Measurements from ENCODE around the gene ATAD3B. TPM values are rescaled to one million over a fixed set of nuclear protein-coding genes. Genes with fewer than 3 reads are reported as not detected.
A peak's percentile ranks its signal among the peaks of the same experiment; 100 is the strongest.
"Not testable (repeated sequence)": the region's sequence is repeated elsewhere in the genome, so short reads cannot be mapped to it uniquely, and the experiment has no call there.

ATAD3B gene
- total and polyA plus RNA-seq, 2 of the 13 experiments (the other 11 are each of a cell fraction or from before 2014, with no cell fraction given) = 9.6 to 31.1 TPM

DNA sequence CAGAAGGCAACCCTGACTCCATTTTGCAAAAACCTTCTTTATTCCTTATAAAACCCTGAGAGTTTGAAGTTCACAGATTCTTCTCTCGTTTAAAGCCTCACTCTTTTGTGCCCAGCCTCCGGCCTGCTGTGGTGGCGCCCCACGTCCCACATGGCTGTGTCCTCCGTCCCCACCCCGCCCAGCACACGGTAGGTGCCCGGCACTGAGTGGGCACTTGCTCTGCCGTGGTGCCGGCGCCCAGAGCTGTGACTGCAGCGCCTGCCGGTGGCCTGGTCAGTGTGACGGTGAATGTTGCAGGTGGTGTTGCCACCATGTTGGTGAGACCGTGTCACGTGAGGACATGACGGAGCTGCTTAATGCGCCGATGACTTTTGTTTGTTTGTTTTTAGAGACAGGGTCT is 49.8 kb downstream of the ATAD3B start:
- H3K4me2 ChIP-seq (ENCODE audit: low read depth, low read length) = no peak overlapping the region
- intact Hi-C loops (cut with micrococcal nuclease; ENCODE audit: unreplicated experiment) = no loop called here
- no peak overlapping the region for H2AFZ ChIP-seq (ENCODE audit: low read length)
- TF ChIP-seq, protein P1, sequence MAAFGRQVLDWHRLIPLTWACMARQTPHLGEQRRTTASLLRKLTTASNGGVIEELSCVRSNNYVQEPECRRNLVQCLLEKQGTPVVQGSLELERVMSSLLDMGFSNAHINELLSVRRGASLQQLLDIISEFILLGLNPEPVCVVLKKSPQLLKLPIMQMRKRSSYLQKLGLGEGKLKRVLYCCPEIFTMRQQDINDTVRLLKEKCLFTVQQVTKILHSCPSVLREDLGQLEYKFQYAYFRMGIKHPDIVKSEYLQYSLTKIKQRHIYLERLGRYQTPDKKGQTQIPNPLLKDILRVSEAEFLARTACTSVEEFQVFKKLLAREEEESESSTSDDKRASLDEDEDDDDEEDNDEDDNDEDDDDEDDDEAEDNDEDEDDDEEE (CRISPR knock-in tag; IDR thresholded peaks at IDR 0.05) = no peak
- TF ChIP-seq, protein P2, sequence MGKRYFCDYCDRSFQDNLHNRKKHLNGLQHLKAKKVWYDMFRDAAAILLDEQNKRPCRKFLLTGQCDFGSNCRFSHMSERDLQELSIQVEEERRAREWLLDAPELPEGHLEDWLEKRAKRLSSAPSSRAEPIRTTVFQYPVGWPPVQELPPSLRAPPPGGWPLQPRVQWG (CRISPR knock-in tag; IDR thresholded peaks at IDR 0.05; ENCODE audit: borderline replicate concordance, low read depth) = no peak
- TF ChIP-seq RBFOX2 (IDR thresholded peaks at IDR 0.05; ENCODE audit: low read depth, low read length) (0 out of 2 replicates have a peak, but pooled peaks have one; percentile 21), NFIB (CRISPR knock-in tag; IDR thresholded peaks at IDR 0.05; ENCODE audit: borderline replicate concordance) (no peak), MAZ (IDR thresholded peaks at IDR 0.05; ENCODE audit: borderline replicate concordance, low read depth, low read length) (no peak), MAZ (CRISPR knock-in tag; IDR thresholded peaks at IDR 0.05; ENCODE audit: low read depth) (no peak)
- H4K20me1 ChIP-seq (ENCODE audit: insufficient read depth, low read length) = no peaks in the 10 kb centered on the region
- H3K27me3 ChIP-seq (ENCODE audit: control insufficient read depth in 1 of 2, insufficient read depth in 2 of 2, low read length in 2 of 2) = no peaks in the 10 kb centered on the region
- POLR2A ChIA-PET = no interaction called here
- CTCF ChIA-PET (ENCODE audit: low intra/inter-chr PET ratio, low total read pairs) = no interaction called here
- WGBS (ENCODE audit: low lambda C conversion rate) = 96% methylated on average over 14 of the region's 19 CpGs
- ATAC-seq (no peak), DNase-seq (ENCODE audit: low spot score) (no peak), FAIRE-seq (no peak)
- H3K9me3 ChIP-seq (ENCODE audit: low read length) = no peaks in the 10 kb centered on the region
- H3K36me3 ChIP-seq (replicated peaks in 1 of 2; ENCODE audit: control insufficient read depth in 1 of 2, insufficient read depth in 2 of 2, low read length in 2 of 2) = peaks cover 11 to 33% of the 10 kb centered on the region in 2 experiments; a peak in 4 of 5 replicates
- no peaks in the 10 kb centered on the region for H3K4me1 ChIP-seq (ENCODE audit: insufficient read depth, low read length)
- H3K4me3 ChIP-seq (replicated peaks in 1 of 3; ENCODE audit: insufficient read depth in 1 of 3, low read depth in 2 of 3, low read length in 3 of 3) = no peak overlapping the region
- no peak overlapping the region for H3K9ac ChIP-seq (ENCODE audit: insufficient read depth, low read depth, low read length)
- no TSS peak for BruUV-seq (replicated peaks)
- in situ Hi-C loops (cut with HindIII; ENCODE audit: extremely low pct_ligation_motif_present, low pct_unique_long_range_greater_than_20kb) = no loop called here
- H3K79me2 ChIP-seq (ENCODE audit: insufficient read depth, low read length) = no peaks in the 10 kb centered on the region
- H3K27ac ChIP-seq (ENCODE audit: extremely low read length, insufficient read depth, low read length) = no peak overlapping the region

DNA sequence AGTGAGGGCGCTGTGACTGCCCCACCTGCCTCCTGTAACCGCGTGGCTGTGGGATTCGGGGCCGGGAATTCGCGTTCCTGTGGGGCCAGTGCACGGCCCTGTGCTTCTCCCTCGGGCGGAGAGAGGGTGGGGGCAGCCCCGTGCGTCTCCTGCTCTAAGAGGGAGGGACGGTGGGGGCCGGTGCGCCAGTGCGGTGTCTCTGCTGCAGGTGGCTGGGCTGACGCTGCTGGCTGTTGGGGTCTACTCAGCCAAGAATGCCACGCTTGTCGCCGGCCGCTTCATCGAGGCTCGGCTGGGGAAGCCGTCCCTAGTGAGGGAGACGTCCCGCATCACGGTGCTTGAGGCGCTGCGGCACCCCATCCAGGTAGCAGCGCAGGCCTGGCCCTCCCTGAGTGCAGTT is 51.0 kb downstream of the ATAD3B start:
- H2AFZ ChIP-seq (ENCODE audit: low read length); FAIRE-seq; H4K20me1 ChIP-seq (ENCODE audit: insufficient read depth, low read length); H3K4me2 ChIP-seq (ENCODE audit: low read depth, low read length); H3K9me3 ChIP-seq (ENCODE audit: low read length); H3K4me3 ChIP-seq (replicated peaks in 1 of 3; ENCODE audit: insufficient read depth in 1 of 3, low read depth in 2 of 3, low read length in 3 of 3); in situ Hi-C loops (cut with HindIII; ENCODE audit: extremely low pct_ligation_motif_present, low pct_unique_long_range_greater_than_20kb); H3K27ac ChIP-seq (ENCODE audit: extremely low read length, insufficient read depth, low read length); H3K27me3 ChIP-seq (ENCODE audit: control insufficient read depth in 1 of 2, insufficient read depth in 2 of 2, low read length in 2 of 2); H3K9ac ChIP-seq (ENCODE audit: insufficient read depth, low read depth, low read length); ATAC-seq; CTCF ChIA-PET (ENCODE audit: low intra/inter-chr PET ratio, low total read pairs); DNase-seq (ENCODE audit: low spot score); H3K4me1 ChIP-seq (ENCODE audit: insufficient read depth, low read length); BruUV-seq (replicated peaks); POLR2A ChIA-PET; H3K79me2 ChIP-seq (ENCODE audit: insufficient read depth, low read length); intact Hi-C loops (cut with micrococcal nuclease; ENCODE audit: unreplicated experiment): not testable (repeated sequence)
- H3K36me3 ChIP-seq (replicated peaks in 1 of 2; ENCODE audit: control insufficient read depth in 1 of 2, insufficient read depth in 2 of 2, low read length in 2 of 2) = peaks cover 14 to 32% of the 10 kb centered on the region in 2 experiments; a peak in 4 of 5 replicates
- WGBS (ENCODE audit: low lambda C conversion rate) = 99% methylated on average over 16 of the region's 30 CpGs
